ENCODE data around the gene TSPAN5.
"Not testable (repeated sequence)": the region's sequence is repeated elsewhere in the genome, so short reads cannot be mapped to it uniquely, and the experiment has no call there.

TSPAN5 gene

GRCh38 chr4:98539741-98540140, 118.7 kb downstream of the TSPAN5 start:
- H3K4me3 ChIP-seq (ENCODE audit: low read depth, low read length): no peak overlapping the region
- no peak for DNase-seq (ENCODE audit: low read depth)
- TF ChIP-seq CTCF (IDR thresholded peaks at IDR 0.05; ENCODE audit: insufficient read depth, low read depth, low read length, missing control alignments): no peak

- no peak overlapping the region for H3K4me3 ChIP-seq (ENCODE audit: low read depth, low read length)
- no peak for DNase-seq (ENCODE audit: low read depth)
- no peak for TF ChIP-seq CTCF (IDR thresholded peaks at IDR 0.05; ENCODE audit: insufficient read depth, low read depth, low read length, missing control alignments)
These were observed 119.1 kb downstream of the TSPAN5 start for GRCh38 chr4:98539299-98539698.

GRCh38 chr4:98536631-98537030, 121.8 kb downstream of the TSPAN5 start:
- no peak overlapping the region for H3K4me3 ChIP-seq (ENCODE audit: low read depth, low read length)
- TF ChIP-seq CTCF (IDR thresholded peaks at IDR 0.05; ENCODE audit: insufficient read depth, low read depth, low read length, missing control alignments): no peak
- DNase-seq (ENCODE audit: low read depth): no peak

- H3K4me3 ChIP-seq (ENCODE audit: low read depth, low read length); DNase-seq (ENCODE audit: low read depth): not testable (repeated sequence)
These were observed 124.3 kb downstream of the TSPAN5 start for GRCh38 chr4:98534146-98534545.

- TF ChIP-seq CTCF (IDR thresholded peaks at IDR 0.05; ENCODE audit: insufficient read depth, low read depth, low read length, missing control alignments): no peak
- H3K4me3 ChIP-seq (ENCODE audit: low read depth, low read length): no peak overlapping the region
- no peak for DNase-seq (ENCODE audit: low read depth)
These were observed 127.8 kb downstream of the TSPAN5 start for GRCh38 chr4:98530572-98530971.

- no peak overlapping the region for H3K4me3 ChIP-seq (ENCODE audit: low read depth, low read length)
- no peak for DNase-seq (ENCODE audit: low read depth)
- no peak for TF ChIP-seq CTCF (IDR thresholded peaks at IDR 0.05; ENCODE audit: insufficient read depth, low read depth, low read length, missing control alignments)
These were observed 128.3 kb downstream of the TSPAN5 start for GRCh38 chr4:98529970-98530569.

GRCh38 chr4:98528882-98529281, 129.5 kb downstream of the TSPAN5 start:
- DNase-seq (ENCODE audit: low read depth): no peak
- H3K4me3 ChIP-seq (ENCODE audit: low read depth, low read length): no peak overlapping the region
- TF ChIP-seq CTCF (IDR thresholded peaks at IDR 0.05; ENCODE audit: insufficient read depth, low read depth, low read length, missing control alignments): no peak

All from GM12865 (cell line).